ENCODE measurements around the gene GPR27. TPM values are rescaled to one million over a fixed set of nuclear protein-coding genes. Genes with fewer than 3 reads are reported as not detected.

Gene GPR27
- total RNA-seq, 2 experiments from 2014 or later: 0.40 to 0.47 TPM

GRCh38 chr3:71708476-71709105 is 45.1 kb upstream of the GPR27 start:
- POLR2A ChIA-PET: interaction anchor here (0.6 to 1.0 kb wide), 2 partner anchors 10 to 15 kb away, joined by 3 read pairs; no protein-coding TSS in a partner anchor
- no peak overlapping the region for H3K4me3 Mint-ChIP-seq
- H3K36me3 Mint-ChIP-seq (ENCODE audit: low read depth): peaks cover 26% of the 10 kb centered on the region
- H3K4me1 Mint-ChIP-seq (ENCODE audit: low read depth): peaks cover 78% of the 10 kb centered on the region
- CTCF ChIA-PET: interaction anchor here (0.7 to 1.8 kb wide), 3 partner anchors 10 to 20 kb away, joined by 3 to 4 read pairs (median 4); no protein-coding TSS in a partner anchor
- no peak for ATAC-seq
- H3K27me3 Mint-ChIP-seq: no peaks in the 10 kb centered on the region
- DNase-seq: no peak
- intact Hi-C loops (cut with micrococcal nuclease): no loop called here
- no peak for TF ChIP-seq CTCF (IDR thresholded peaks at IDR 0.05)
- H3K9me3 Mint-ChIP-seq: no peaks in the 10 kb centered on the region
- H3K27ac Mint-ChIP-seq: peak overlapping the region; percentile 1

GRCh38 chr3:71709908-71710511 is 43.6 kb upstream of the GPR27 start:
- Mint-ChIP-seq H3K27ac (peak overlapping the region; percentile 13), H3K4me3 (no peak overlapping the region), H3K9me3 (no peaks in the 10 kb centered on the region), H3K27me3 (no peaks in the 10 kb centered on the region), H3K4me1 (ENCODE audit: low read depth) (peaks cover 75% of the 10 kb centered on the region), H3K36me3 (ENCODE audit: low read depth) (peaks cover 15% of the 10 kb centered on the region)
- intact Hi-C loops (cut with micrococcal nuclease): loop anchor here (5.0 kb wide), 1 partner anchor 147 kb away; no protein-coding TSS in a partner anchor
- DNase-seq (no peak), ATAC-seq (no peak)
- TF ChIP-seq CTCF (IDR thresholded peaks at IDR 0.05): no peak
- ChIA-PET POLR2A (interaction anchor here (1.0 kb wide), 1 partner anchor 15 kb away, joined by 5 read pairs; the partner anchor contains the start of gene EIF4E3), CTCF (interaction anchor here (0.9 to 3.6 kb wide), 7 partner anchors 8 to 1376 kb away, joined by 3 to 26 read pairs (median 5); partner anchors contain the start of gene EIF4E3)

GRCh38 chr3:71710906-71711494 is 42.7 kb upstream of the GPR27 start:
- H3K27ac Mint-ChIP-seq: no peak overlapping the region
- H3K4me3 Mint-ChIP-seq: no peak overlapping the region
- ChIA-PET POLR2A (no interaction called here), CTCF (interaction anchor here (0.6 to 4.5 kb wide), 32 partner anchors 8 to 1375 kb away, joined by 3 to 52 read pairs (median 4); partner anchors contain the start of genes EIF4E3 and GPR27)
- no peaks in the 10 kb centered on the region for H3K9me3 Mint-ChIP-seq
- H3K36me3 Mint-ChIP-seq (ENCODE audit: low read depth): peaks cover 6% of the 10 kb centered on the region
- DNase-seq (no peak), ATAC-seq (peak; percentile 84)
- peak; percentile 79 for TF ChIP-seq CTCF (IDR thresholded peaks at IDR 0.05)
- no peaks in the 10 kb centered on the region for H3K27me3 Mint-ChIP-seq
- intact Hi-C loops (cut with micrococcal nuclease): loop anchor here (5.0 kb wide), 1 partner anchor 146 kb away; no protein-coding TSS in a partner anchor
- peaks cover 70% of the 10 kb centered on the region for H3K4me1 Mint-ChIP-seq (ENCODE audit: low read depth)

GRCh38 chr3:71713041-71713440 is 40.6 kb upstream of the GPR27 start:
- ChIA-PET POLR2A (no interaction called here), CTCF (interaction anchor here (0.7 to 4.5 kb wide), 5 partner anchors 10 to 163 kb away, joined by 3 to 52 read pairs (median 10); partner anchors contain the start of gene EIF4E3)
- intact Hi-C loops (cut with micrococcal nuclease): loop anchor here (5.0 kb wide), 1 partner anchor 144 kb away; no protein-coding TSS in a partner anchor
- H3K4me3 Mint-ChIP-seq: no peak overlapping the region
- H3K27ac Mint-ChIP-seq: no peak overlapping the region
- H3K36me3 Mint-ChIP-seq (ENCODE audit: low read depth): peaks cover 4% of the 10 kb centered on the region
- no peak for ATAC-seq
- H3K4me1 Mint-ChIP-seq (ENCODE audit: low read depth): peaks cover 73% of the 10 kb centered on the region
- no peak for TF ChIP-seq CTCF (IDR thresholded peaks at IDR 0.05)
- no peaks in the 10 kb centered on the region for H3K9me3 Mint-ChIP-seq
- DNase-seq: no peak
- no peaks in the 10 kb centered on the region for H3K27me3 Mint-ChIP-seq
